Measurements from ENCODE around the gene CALY. TPM values are rescaled to one million over a fixed set of nuclear protein-coding genes. Genes with fewer than 3 reads are reported as not detected.
A peak's percentile ranks its signal among the peaks of the same experiment; 100 is the strongest.

CALY gene
- total RNA-seq, 1 donor from 2014 or later: not detected

DNA sequence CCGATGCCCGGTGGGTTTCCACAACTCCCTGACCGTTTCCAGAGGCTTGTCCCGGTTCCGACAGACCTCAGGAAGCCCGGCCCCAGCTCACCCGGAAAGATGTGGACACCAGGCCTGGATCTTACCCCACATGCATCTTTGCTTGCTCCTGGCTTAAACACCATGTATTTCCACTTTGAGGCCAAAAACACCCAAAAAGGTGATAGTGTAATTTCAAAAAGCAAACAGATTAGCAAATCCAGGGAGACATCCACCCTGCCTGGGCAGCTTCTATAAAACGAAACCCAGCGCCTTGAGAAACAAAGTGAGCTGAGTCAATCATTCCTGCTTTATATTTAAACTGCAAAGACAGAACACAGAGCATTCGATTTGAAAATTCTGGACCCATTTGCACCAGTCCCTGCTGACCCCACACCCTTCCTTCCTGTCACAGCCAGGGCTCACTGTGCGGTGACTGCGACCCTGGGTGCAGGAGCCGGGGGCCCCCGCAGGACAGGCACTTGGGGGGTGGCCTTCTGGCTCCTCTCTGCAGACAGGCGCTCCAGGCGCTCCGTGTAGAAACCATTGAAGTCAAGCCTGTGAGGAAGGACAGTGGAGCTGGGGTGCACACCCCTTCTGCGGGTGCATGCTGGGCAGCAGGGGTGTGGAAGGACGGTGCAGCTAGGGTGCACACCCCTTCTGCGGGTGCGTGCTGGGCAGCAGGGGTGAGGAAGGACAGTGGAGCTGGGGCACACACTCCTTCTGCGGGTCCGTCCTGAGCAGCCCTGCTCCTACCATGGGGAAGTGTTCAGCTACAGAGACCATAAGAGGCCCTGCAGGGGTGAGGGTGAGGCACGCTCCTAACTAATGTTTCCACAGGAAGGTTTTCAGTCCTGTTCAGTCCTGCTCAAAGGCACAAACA, 57.1 kb downstream of the CALY start:
- no peak for DNase-seq
- H3K4me1 ChIP-seq: peaks cover 14% of the 10 kb centered on the region
- no peak overlapping the region for H3K4me3 ChIP-seq
- no peaks in the 10 kb centered on the region for H3K9me3 ChIP-seq (replicated peaks)
- peaks cover 29% of the 10 kb centered on the region for H3K27me3 ChIP-seq (ENCODE audit: low read depth)
- no peak for TF ChIP-seq CTCF (IDR thresholded peaks at IDR 0.05; ENCODE audit: borderline replicate concordance)
- intact Hi-C loops (cut with micrococcal nuclease): no loop called here
- no peak overlapping the region for H3K27ac ChIP-seq (replicated peaks)
- H3K36me3 ChIP-seq: peaks cover 57% of the 10 kb centered on the region

GRCh38 chr10:133278577-133279265, 58.0 kb downstream of the CALY start:
- no peak for TF ChIP-seq CTCF (IDR thresholded peaks at IDR 0.05; ENCODE audit: borderline replicate concordance)
- peaks cover 14% of the 10 kb centered on the region for H3K4me1 ChIP-seq
- peaks cover 35% of the 10 kb centered on the region for H3K27me3 ChIP-seq (ENCODE audit: low read depth)
- H3K4me3 ChIP-seq: no peak overlapping the region
- peaks cover 48% of the 10 kb centered on the region for H3K36me3 ChIP-seq
- H3K9me3 ChIP-seq (replicated peaks): no peaks in the 10 kb centered on the region
- peak; percentile 56 for DNase-seq
- no peak overlapping the region for H3K27ac ChIP-seq (replicated peaks)
- intact Hi-C loops (cut with micrococcal nuclease): no loop called here

- peaks cover 39% of the 10 kb centered on the region for H3K27me3 ChIP-seq (ENCODE audit: low read depth)
- DNase-seq: no peak
- H3K27ac ChIP-seq (replicated peaks): no peak overlapping the region
- H3K9me3 ChIP-seq (replicated peaks): no peaks in the 10 kb centered on the region
- peaks cover 14% of the 10 kb centered on the region for H3K4me1 ChIP-seq
- no peak overlapping the region for H3K4me3 ChIP-seq
- TF ChIP-seq CTCF (IDR thresholded peaks at IDR 0.05; ENCODE audit: borderline replicate concordance): no peak
- intact Hi-C loops (cut with micrococcal nuclease): no loop called here
- peaks cover 42% of the 10 kb centered on the region for H3K36me3 ChIP-seq
Observed at GRCh38 chr10:133277993-133278576, 58.6 kb downstream of the CALY start.

DNA sequence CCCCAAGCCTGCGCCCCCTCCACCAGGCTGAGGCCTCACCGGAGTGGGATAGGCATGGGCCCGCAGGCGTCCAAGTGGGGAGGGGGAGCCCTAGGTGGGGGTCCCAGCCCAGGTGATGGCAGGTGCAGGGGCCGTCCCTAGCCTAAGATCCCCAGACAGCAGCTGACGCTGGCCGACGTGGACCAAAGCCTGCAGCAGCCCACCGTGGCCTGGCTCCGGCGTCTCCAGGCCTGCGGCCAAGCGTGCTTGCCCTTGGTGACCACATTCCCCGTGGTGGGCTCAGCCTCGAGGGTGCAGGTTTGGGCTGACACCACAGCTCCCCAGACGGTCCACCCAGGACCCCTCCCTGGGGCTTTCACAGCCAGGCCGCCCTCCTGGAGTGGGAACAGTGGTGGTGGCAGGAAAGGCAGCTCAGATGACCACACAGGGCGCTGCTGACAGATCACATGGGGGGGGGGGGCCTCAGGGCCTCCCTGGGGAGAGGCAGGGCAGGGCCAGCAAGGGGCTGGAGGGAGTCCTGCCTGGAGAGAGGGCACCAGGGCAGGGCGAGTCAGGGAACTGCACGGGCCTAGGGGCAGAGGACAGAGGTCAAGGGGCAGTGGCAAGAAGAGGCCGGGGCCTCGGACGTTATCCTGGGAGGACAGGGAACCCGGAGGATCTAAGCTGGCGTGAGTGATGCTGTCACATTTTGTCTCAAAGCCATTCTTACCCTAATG, 59.3 kb downstream of the CALY start:
- no peak for DNase-seq
- intact Hi-C loops (cut with micrococcal nuclease): no loop called here

More for the DNA sequence above, 59.3 kb downstream of the CALY start:
- Histone ChIP-seq H3K9me3 (replicated peaks) (no peaks in the 10 kb centered on the region), H3K27ac (replicated peaks) (no peak overlapping the region), H3K4me3 (no peak overlapping the region), H3K36me3 (peaks cover 36% of the 10 kb centered on the region), H3K4me1 (peaks cover 14% of the 10 kb centered on the region), H3K27me3 (ENCODE audit: low read depth) (peaks cover 39% of the 10 kb centered on the region)
- TF ChIP-seq CTCF (IDR thresholded peaks at IDR 0.05; ENCODE audit: borderline replicate concordance): no peak

All from left ventricle myocardium inferior (tissue), 1 donor.